B cell (primary cell): Measurements from ENCODE around the gene COBL. TPM values are rescaled to one million over a fixed set of nuclear protein-coding genes. Genes with fewer than 3 reads are reported as not detected.

ENCODE experiments used
- ATAC-seq: fragments of 200-7000 bp; cut with Tn5 transposase; one replicate; pipeline ENCODE4 v1.10.0; 2021; ENCODE audit warnings: low read depth, mild to moderate bottlenecking, moderate number of reproducible peaks, moderate library complexity
- CTCF ChIA-PET: fragments of 350-600 bp; sonication (Branson Sonifier 250); formaldehyde crosslinking; loops from one replicate; lab custom pipeline; 2021; ENCODE audit warnings: antibody characterized with exemption, inconsistent platforms; lab: Charles Lee
- POLR2A ChIA-PET: fragments of 350-600 bp; sonication (Branson Sonifier 250); formaldehyde crosslinking; loops from one replicate; lab custom pipeline; 2021; ENCODE audit warnings: antibody characterized with exemption; lab: Charles Lee
- DNase-seq: peaks from one replicate; pipeline ENCODE4 v3.0.0; 2013
- H2AFZ ChIP-seq: 2 replicates; pipeline ENCODE4 v1.6.1; 2012; ENCODE audit warnings: mild to moderate bottlenecking, low read depth, low read length; ENCODE audit not compliant: insufficient read depth, poor library complexity, severe bottlenecking
- H3K27ac ChIP-seq, 2 donors: 1 replicate in 1 of 2; 2 replicates in 1 of 2; pipeline ENCODE4 v1.5.1; 2012 to 2013; ENCODE audit warnings: low read length in 2 of 2, mild to moderate bottlenecking in 2 of 2, moderate library complexity in 1 of 2
- H3K27me3 ChIP-seq, 4 experiments: fragments of 200-600 bp in 1 of 4; sonication (generic) in 1 of 4; replicated peaks in 1 of 4; 1 replicate in 2 of 4; 2 replicates in 2 of 4; pipeline versions ENCODE4 v1.6.1 to v1.7.0; 2013 to 2016; ENCODE audit warnings: low read length in 3 of 4, mild to moderate bottlenecking in 2 of 4, mixed read lengths in 1 of 4, moderate library complexity in 1 of 4; ENCODE audit not compliant: insufficient read depth in 4 of 4, control insufficient read depth in 3 of 4; ENCODE audit errors: control extremely low read depth in 1 of 4
- H3K36me3 ChIP-seq, 2 experiments: replicated peaks in 1 of 2; 1 replicate in 1 of 2; 2 replicates in 1 of 2; pipeline versions ENCODE4 v1.6.1 to v1.7.1; 2013; ENCODE audit warnings: low read length in 1 of 2; ENCODE audit not compliant: insufficient read depth in 2 of 2, control insufficient read depth in 1 of 2; ENCODE audit errors: control extremely low read depth in 1 of 2, extremely low read depth in 1 of 2
- H3K4me1 ChIP-seq, 2 donors: fragments of 200-600 bp in 1 of 2; sonication (generic) in 1 of 2; 1 replicate in 1 of 2; 2 replicates in 1 of 2; pipeline versions ENCODE4 v1.5.1 to v1.6.1; 2013 to 2017; ENCODE audit warnings: low read length in 2 of 2; ENCODE audit not compliant: control insufficient read depth in 2 of 2, insufficient read depth in 2 of 2
- H3K4me2 ChIP-seq: replicated peaks from 2 replicates; pipeline ENCODE3; 2012; ENCODE audit warnings: mild to moderate bottlenecking, low read depth, low read length; ENCODE audit not compliant: poor library complexity, severe bottlenecking
- H3K4me3 ChIP-seq, 5 experiments: fragments of 200-600 bp in 1 of 5; sonication (generic) in 1 of 5; 1 replicate in 3 of 5; 2 replicates in 2 of 5; pipeline versions ENCODE4 v1.5.1 to v1.7.0; 2011 to 2016; ENCODE audit warnings: low read length in 4 of 5, mild to moderate bottlenecking in 4 of 5, low read depth in 2 of 5, control low read depth in 1 of 5, moderate library complexity in 1 of 5; ENCODE audit not compliant: insufficient read depth in 1 of 5; ENCODE audit errors: control extremely low read depth in 1 of 5, extremely low read depth in 1 of 5
- H3K79me2 ChIP-seq: fragments of 200-600 bp; sonication (generic); one replicate; pipeline ENCODE4 v1.6.0; 2016; ENCODE audit warnings: low read length; ENCODE audit not compliant: control insufficient read depth, insufficient read depth
- H3K9ac ChIP-seq: fragments of 200-600 bp; sonication (generic); 2 replicates; pipeline ENCODE4 v1.6.1; 2017; ENCODE audit warnings: mild to moderate bottlenecking, low read length, moderate library complexity
- H3K9me3 ChIP-seq, 3 donors: one replicate each; pipeline versions ENCODE4 v1.6.1 to v1.7.1; 2013; ENCODE audit warnings: low read length in 2 of 3; ENCODE audit not compliant: control insufficient read depth in 2 of 3, insufficient read depth in 1 of 3; ENCODE audit errors: control extremely low read depth in 1 of 3
- H4K20me1 ChIP-seq: 2 replicates; pipeline ENCODE4 v1.6.0; 2012; ENCODE audit warnings: mild to moderate bottlenecking, low read length; ENCODE audit not compliant: insufficient read depth, control insufficient read depth, poor library complexity, severe bottlenecking
- H3K27ac Mint-ChIP-seq: one replicate; pipeline ENCODE4 v1.8.0; 2021; ENCODE audit warnings: mixed read lengths
- H3K27me3 Mint-ChIP-seq: one replicate; pipeline ENCODE4 v1.8.0; 2021; ENCODE audit warnings: mixed read lengths
- H3K4me1 Mint-ChIP-seq: one replicate; pipeline ENCODE4 v1.8.0; 2021; ENCODE audit warnings: mixed read lengths
- H3K4me3 Mint-ChIP-seq: one replicate; pipeline ENCODE4 v1.8.0; 2021; ENCODE audit warnings: mixed read lengths
- H3K9me3 Mint-ChIP-seq: one replicate; pipeline ENCODE4 v1.8.0; 2022; ENCODE audit warnings: mixed read lengths; ENCODE audit not compliant: insufficient read depth
- CTCF ChIP-seq: fragments of 200-600 bp; IDR thresholded peaks from one replicate; pipeline ENCODE4 v1.8.0; 2022; ENCODE audit warnings: antibody characterized with exemption, mild to moderate bottlenecking
- EZH2 ChIP-seq: IDR thresholded peaks from 2 replicates; pipeline ENCODE4 v1.6.1; 2012; ENCODE audit warnings: borderline replicate concordance, low read depth, mild to moderate bottlenecking, moderate library complexity, low read length; ENCODE audit not compliant: insufficient read depth, poor library complexity, severe bottlenecking
- WGBS: methylation state at CpG from one replicate; pipeline ENCODE4 v1.1.5; 2013; ENCODE audit warnings: missing lambda C conversion rate; ENCODE audit not compliant: insufficient coverage; 5-methylcytosine and 5-hydroxymethylcytosine counted together
- intact Hi-C: fragments of 100-400 bp; cut with micrococcal nuclease; formaldehyde crosslinking; loops from one replicate; pipeline ENCODE4 v1.10.0; 2022
- polyA plus RNA-seq: library from polyadenylated mRNA; depleted of rRNA; stranded (reverse); fragments of >200 nt; gene quantifications from 2 replicates; pipeline ENCODE4 v1.2.3, GENCODE V29; 2012
- total RNA-seq, 2 donors: library from RNA; stranded (reverse); fragments of 120-200 nt in 1 of 2; gene quantifications; 1 replicate in 1 of 2; 2 replicates in 1 of 2; pipeline versions ENCODE4 v1.2.3 to v1.2.4, GENCODE V29; 2013 to 2022

COBL gene
- total and polyA plus RNA-seq, 2 donors (not counting 1 experiment from before 2014, with no cell fraction given) = not detected

- Histone ChIP-seq H4K20me1 (no peaks in the 10 kb centered on the region), H3K27me3 (no peaks in the 10 kb centered on the region), H3K4me2 (no peak overlapping the region), H3K9me3 (no peaks in the 10 kb centered on the region), H3K4me3 (no peak overlapping the region), H3K27ac (no peak overlapping the region), H3K4me1 (no peaks in the 10 kb centered on the region), H3K9ac (no peak overlapping the region), H3K79me2 (no peaks in the 10 kb centered on the region), H3K36me3 (no peaks in the 10 kb centered on the region), H2AFZ (no peak overlapping the region)
- no peaks in the 10 kb centered on the region for H3K27me3 Mint-ChIP-seq
- ChIA-PET POLR2A (no interaction called here), CTCF (no interaction called here)
- 89% methylated on average over 10 of the region's 14 CpGs for WGBS
- H3K27ac Mint-ChIP-seq = no peak overlapping the region
- TF ChIP-seq EZH2 = no peak
- no peak for TF ChIP-seq CTCF
- no peaks in the 10 kb centered on the region for H3K9me3 Mint-ChIP-seq
- ATAC-seq (no peak), DNase-seq (no peak)
- intact Hi-C loops = no loop called here
- H3K4me3 Mint-ChIP-seq = no peak overlapping the region
- no peaks in the 10 kb centered on the region for H3K4me1 Mint-ChIP-seq
These were observed 271.1 kb downstream of the COBL start for GRCh38 chr7:51045319-51046102.

GRCh38 chr7:51043461-51043860 is 273.1 kb downstream of the COBL start:
- Histone ChIP-seq H3K4me1 (no peaks in the 10 kb centered on the region), H3K9ac (no peak overlapping the region), H3K4me2 (no peak overlapping the region), H3K79me2 (no peaks in the 10 kb centered on the region), H2AFZ (no peak overlapping the region), H3K27ac (no peak overlapping the region), H4K20me1 (no peaks in the 10 kb centered on the region), H3K27me3 (no peaks in the 10 kb centered on the region), H3K4me3 (no peak overlapping the region), H3K9me3 (no peaks in the 10 kb centered on the region), H3K36me3 (no peaks in the 10 kb centered on the region)
- ChIA-PET POLR2A (no interaction called here), CTCF (no interaction called here)
- Mint-ChIP-seq H3K4me1 (no peaks in the 10 kb centered on the region), H3K27me3 (no peaks in the 10 kb centered on the region), H3K9me3 (no peaks in the 10 kb centered on the region), H3K4me3 (no peak overlapping the region), H3K27ac (no peak overlapping the region)
- no peak for DNase-seq
- 97% methylated on average over 12 of the region's 14 CpGs for WGBS
- ATAC-seq = no peak
- TF ChIP-seq CTCF (no peak), EZH2 (no peak)
- intact Hi-C loops = no loop called here
